GM23248 (cell line): Measurements from ENCODE around the gene SPG7.

Experiments
- EZH2 ChIP-seq: fragments of 200-600 bp; sonication (generic); IDR thresholded peaks from 2 replicates; pipeline ENCODE4 v1.6.1; 2018; ENCODE audit warnings: antibody characterized with exemption, mild to moderate bottlenecking; ENCODE audit not compliant: insufficient read depth, poor library complexity, severe bottlenecking
- EZH2phosphoT487 ChIP-seq: fragments of 200-600 bp; sonication (generic); IDR thresholded peaks from 2 replicates; pipeline ENCODE4 v1.6.1; 2018; ENCODE audit warnings: antibody characterized with exemption, moderate library complexity, mild to moderate bottlenecking, low read depth; ENCODE audit not compliant: insufficient read depth

GRCh38 chr16:89522287-89522686 lies 14.1 kb downstream of the SPG7 start:
- no peak for TF ChIP-seq EZH2
- TF ChIP-seq EZH2phosphoT487: no peak
